ENCODE results near the gene KRTAP4-8. TPM values are rescaled to one million over a fixed set of nuclear protein-coding genes. Genes with fewer than 3 reads are reported as not detected.
"Not testable (repeated sequence)": the region's sequence is repeated elsewhere in the genome, so short reads cannot be mapped to it uniquely, and the experiment has no call there.

The KRTAP4-8 gene
- total RNA-seq, 1 donor from 2014 or later, result not detected

DNA sequence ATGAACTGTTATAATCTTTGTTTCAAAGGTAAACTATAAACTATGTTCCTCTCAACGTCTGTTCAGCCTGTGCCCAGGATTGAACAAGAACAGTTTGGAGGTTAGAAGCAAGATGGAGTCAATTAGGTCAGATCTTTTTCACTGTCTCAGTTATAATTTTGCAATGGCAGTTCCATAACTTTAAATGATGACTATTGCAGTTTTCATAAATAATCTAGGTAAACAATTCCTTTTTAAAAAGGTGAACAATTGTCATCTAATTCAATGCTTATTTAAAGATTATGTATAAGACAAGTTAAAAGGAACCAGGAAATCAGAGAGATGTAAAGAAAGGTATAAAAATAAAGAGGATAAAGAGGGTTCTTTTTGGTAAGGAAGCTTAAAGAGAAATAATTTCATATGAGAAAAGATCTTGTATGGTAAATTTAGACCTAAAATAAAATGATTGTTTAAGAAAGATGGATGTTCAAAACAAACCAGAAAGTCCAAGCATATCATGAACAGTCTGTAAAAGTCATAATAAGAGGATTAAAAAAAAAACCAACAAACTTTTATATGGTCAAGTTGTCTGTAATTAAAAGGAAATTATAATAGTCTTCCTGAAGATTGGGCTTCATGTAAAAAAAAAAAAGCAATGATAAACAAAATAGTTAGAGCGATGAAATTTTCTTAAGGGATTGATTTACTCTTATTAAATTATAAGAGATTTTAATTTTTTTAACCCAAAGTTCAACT lies 13.4 kb upstream of the KRTAP4-8 start:
- intact Hi-C loops (cut with DNase I), result no loop called here

GRCh38 chr17:41108728-41109386 lies 10.9 kb upstream of the KRTAP4-8 start:
- intact Hi-C loops (cut with DNase I); DNase-seq (ENCODE audit: low spot score): not testable (repeated sequence)

More for the DNA sequence above, 13.4 kb upstream of the KRTAP4-8 start:
- no peak for DNase-seq (ENCODE audit: low spot score)

DNA sequence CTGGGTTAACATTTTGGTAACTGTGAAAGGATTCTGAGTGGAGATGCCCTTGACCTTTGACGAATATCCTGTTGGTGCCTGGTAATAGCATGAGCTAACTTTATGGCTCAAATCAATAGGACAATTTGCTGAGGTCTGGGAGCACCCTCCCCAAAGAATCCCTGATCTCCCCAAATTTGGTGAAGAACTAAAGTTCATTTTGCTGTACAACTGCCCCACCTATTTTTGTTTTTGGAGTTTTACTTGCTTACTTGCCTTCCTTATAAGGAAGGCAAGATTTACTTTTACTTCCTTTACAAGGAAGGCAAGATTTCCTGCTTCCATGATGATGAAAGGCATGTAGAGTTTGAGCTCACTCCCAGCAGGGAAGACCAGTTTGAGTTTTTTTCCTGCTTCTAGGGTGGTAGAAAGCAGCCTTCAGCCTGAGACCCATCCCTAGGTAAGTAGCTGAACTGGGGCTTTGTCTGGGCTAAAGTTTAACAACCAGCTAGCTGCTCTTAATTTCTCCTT lies 10.1 kb upstream of the KRTAP4-8 start:
- intact Hi-C loops (cut with DNase I), result no loop called here
- no peak for DNase-seq (ENCODE audit: low spot score)

GRCh38 chr17:41105347-41105746 lies 7.4 kb upstream of the KRTAP4-8 start, which contains the start of gene KRTAP4-9:
TSS of gene KRTAP4-9 (plus strand) at chr17:41105389. CDS start at chr17:41105389, 0 bp downstream.
- DNase-seq (ENCODE audit: low spot score); intact Hi-C loops (cut with DNase I): not testable (repeated sequence)

DNA sequence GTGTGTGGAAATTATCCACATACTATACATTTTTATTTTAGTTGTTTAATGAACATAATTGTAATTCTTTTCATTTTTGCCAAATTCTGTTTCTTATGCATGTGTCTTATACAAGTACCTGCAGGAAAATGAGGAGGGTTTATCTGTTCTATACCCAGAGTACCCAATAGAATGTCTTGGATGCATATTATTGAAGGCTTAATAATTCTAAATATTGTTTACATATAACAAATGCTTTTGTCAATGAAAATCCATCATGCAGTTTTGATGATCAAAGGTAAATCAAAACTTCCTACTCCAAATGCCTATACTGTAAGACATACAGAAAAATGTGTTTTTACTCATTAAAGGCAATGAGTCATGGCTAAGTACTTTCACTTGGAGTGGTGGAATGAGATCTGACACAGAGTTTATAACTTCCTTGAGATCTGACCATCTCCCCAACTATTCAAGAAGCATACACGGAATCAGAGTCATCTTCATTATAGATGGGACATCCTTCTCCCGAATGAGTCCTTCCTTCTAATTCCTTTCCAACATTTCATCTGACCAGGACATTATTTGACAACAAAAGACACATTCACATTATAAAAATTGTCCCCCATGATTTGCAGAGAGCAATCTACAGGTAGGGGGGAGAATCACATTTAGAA lies 6.6 kb upstream of the KRTAP4-8 start:
- DNase-seq (ENCODE audit: low spot score); intact Hi-C loops (cut with DNase I): not testable (repeated sequence)

GRCh38 chr17:41103896-41104295 lies 6.0 kb upstream of the KRTAP4-8 start:
- intact Hi-C loops (cut with DNase I), result no loop called here
- no peak for DNase-seq (ENCODE audit: low spot score)

DNA sequence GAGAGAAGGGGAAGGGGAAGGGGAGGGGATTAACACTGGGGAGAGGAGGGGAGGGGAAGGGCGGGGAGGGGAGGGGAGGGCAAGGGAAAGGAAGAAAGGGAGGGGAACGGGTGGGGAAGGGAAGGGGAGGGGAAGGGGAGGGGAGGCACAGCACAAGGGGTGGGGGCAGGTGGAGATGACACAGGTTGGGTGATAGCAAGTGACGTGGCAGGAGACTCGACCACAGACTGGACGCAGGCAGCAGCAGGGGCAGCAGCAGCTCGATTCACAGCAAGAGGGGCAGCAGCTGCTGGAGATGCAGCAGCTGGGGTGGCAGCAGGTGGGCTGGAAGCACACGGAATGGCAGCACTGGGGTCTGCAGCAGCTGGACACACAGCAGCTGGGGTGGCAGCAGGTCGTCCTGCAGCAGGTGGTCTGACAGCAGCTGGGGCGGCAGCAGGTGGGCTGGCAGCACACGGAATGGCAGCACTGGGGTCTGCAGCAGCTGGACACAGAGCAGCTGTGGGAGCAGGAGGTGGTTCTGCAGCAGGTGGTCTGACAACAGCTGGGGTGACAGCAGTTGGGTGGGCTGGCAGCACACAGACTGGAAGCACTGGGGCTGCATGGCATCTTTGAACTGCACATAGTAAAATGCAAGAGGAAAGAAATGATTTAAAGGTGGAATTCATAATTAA lies 3.8 kb upstream of the KRTAP4-8 start, which contains the start of gene KRTAP4-16:
Gene KRTAP4-16, minus strand, starts transcription at position 624 of the 674 bp plus-strand sequence. Its CDS starts 0 bp downstream, at position 624.
- intact Hi-C loops (cut with DNase I), result no loop called here
- DNase-seq (ENCODE audit: low spot score), result no peak

GRCh38 chr17:41099682-41100480 lies 1.9 kb upstream of the KRTAP4-8 start:
- intact Hi-C loops (cut with DNase I); DNase-seq (ENCODE audit: low spot score): not testable (repeated sequence)

DNA sequence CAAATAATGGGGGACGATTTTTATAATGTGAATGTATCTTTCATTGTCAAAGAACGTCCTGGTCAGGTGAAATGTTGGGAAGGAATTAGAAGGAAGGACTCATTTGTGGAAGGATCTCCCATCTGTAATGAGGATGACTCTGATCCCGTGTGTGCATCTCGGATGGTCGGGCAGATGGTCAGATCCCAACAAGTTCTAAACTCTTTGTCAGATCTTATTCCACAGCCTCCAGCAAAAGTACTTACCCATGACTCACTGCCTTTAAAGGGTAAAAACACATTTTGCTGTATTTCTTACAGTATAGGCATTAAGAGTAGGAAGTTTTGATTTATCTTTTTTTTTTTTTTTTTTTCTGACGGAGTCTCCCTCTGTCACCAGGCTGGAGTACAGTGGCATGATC lies 539 bp upstream of the KRTAP4-8 start:
- no peak for DNase-seq (ENCODE audit: low spot score)

DNA sequence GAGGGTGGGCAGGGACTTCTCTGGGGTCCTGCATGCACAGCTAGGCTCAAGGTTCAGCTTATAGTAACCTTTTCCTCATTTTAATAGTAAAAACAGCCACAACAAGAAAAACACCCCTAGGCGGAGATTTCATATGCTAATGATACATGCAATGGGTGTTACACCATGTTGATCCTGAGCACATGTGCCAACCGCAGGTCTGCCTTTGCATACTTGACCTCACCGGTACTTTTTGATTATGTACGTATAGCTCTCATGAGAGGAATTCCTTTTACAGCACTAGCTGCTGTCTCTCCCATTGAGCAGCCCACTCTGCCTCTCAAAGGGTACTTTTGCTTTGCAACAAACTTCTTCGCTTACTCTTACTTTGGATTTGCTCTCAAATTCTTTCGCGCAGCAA lies 1.9 kb downstream of the KRTAP4-8 start:
- intact Hi-C loops (cut with DNase I), result no loop called here
- DNase-seq (ENCODE audit: low spot score), result no peak

More for the DNA sequence above, 539 bp upstream of the KRTAP4-8 start:
- intact Hi-C loops (cut with DNase I), result no loop called here

- DNase-seq (ENCODE audit: low spot score); intact Hi-C loops (cut with DNase I): not testable (repeated sequence)
These were observed 9.1 kb downstream of the KRTAP4-8 start for GRCh38 chr17:41088760-41089352.

DNA sequence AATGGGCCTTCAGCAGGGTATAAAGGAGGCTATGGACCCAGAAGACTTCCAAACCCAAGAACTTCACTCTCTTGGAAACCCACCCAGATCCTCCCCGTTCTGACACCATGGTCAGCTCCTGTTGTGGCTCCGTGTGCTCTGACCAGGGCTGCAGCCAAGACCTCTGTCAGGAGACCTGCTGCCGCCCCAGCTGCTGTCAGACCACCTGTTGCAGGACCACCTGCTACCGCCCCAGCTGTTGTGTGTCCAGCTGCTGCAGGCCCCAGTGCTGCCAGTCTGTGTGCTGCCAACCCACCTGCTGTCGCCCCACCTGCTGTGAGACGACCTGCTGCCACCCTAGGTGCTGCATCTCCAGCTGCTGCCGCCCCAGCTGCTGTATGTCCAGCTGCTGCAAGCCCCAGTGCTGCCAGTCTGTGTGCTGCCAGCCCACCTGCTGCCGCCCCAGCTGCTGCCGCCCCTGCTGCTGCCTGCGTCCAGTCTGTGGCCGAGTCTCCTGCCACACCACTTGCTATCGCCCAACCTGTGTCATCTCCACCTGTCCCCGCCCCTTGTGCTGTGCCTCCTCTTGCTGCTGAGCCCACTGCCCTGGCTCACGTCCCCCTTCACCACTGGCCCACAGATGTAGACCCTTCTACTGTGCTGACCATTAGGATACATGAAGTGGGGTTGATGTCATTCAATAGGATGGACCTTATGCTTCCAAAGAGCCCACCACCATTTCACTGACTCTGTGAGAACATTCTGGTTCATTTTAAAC lies 13.7 kb downstream of the KRTAP4-8 start, which contains the start of gene KRTAP4-7:
Gene KRTAP4-7, plus strand, starts transcription at position 51 of the 757 bp plus-strand sequence. Its CDS starts 57 bp downstream, at position 108.
- DNase-seq (ENCODE audit: low spot score); intact Hi-C loops (cut with DNase I): not testable (repeated sequence)

DNA sequence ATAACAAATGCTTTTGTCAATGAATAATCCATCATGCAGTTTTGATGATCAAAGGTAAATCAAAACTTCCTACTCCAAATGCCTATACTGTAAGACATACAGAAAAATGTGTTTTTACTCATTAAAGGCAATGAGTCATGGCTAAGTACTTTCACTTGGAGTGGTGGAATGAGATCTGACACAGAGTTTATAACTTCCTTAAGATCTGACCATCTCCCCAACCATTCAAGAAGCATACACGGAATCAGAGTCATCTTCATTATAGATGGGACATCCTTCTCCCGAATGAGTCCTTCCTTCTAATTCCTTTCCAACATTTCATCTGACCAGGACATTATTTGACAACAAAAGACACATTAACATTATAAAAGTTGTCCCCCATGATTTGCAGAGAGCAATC lies 14.5 kb downstream of the KRTAP4-8 start:
- intact Hi-C loops (cut with DNase I); DNase-seq (ENCODE audit: low spot score): not testable (repeated sequence)

- no peak for DNase-seq (ENCODE audit: low spot score)
These were observed 15.3 kb downstream of the KRTAP4-8 start for GRCh38 chr17:41082626-41083025.

GRCh38 chr17:41076788-41077187 lies 21.2 kb downstream of the KRTAP4-8 start:
- no peak for DNase-seq (ENCODE audit: low spot score)
- intact Hi-C loops (cut with DNase I), result no loop called here

More at GRCh38 chr17:41082626-41083025, 15.3 kb downstream of the KRTAP4-8 start:
- intact Hi-C loops (cut with DNase I), result no loop called here

DNA sequence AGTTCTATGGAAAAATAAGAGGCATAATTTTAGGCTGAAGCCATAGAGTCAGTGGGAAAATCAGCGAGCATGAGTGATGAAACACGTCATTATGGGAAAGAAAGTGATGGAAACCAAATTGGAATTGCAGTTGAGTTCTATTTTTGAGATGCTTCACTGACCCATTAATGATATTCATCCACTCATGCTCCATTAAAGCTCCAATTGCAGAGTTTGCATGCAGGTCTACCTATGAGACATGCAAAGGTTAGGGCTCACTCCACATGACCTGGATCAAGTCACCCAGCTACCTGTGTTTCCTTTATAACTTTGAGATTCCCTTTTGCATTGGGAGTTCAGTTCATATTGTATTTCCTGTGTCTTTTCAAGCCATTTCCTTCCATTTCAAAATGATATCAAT lies 24.3 kb downstream of the KRTAP4-8 start:
- intact Hi-C loops (cut with DNase I), result no loop called here
- no peak for DNase-seq (ENCODE audit: low spot score)

DNA sequence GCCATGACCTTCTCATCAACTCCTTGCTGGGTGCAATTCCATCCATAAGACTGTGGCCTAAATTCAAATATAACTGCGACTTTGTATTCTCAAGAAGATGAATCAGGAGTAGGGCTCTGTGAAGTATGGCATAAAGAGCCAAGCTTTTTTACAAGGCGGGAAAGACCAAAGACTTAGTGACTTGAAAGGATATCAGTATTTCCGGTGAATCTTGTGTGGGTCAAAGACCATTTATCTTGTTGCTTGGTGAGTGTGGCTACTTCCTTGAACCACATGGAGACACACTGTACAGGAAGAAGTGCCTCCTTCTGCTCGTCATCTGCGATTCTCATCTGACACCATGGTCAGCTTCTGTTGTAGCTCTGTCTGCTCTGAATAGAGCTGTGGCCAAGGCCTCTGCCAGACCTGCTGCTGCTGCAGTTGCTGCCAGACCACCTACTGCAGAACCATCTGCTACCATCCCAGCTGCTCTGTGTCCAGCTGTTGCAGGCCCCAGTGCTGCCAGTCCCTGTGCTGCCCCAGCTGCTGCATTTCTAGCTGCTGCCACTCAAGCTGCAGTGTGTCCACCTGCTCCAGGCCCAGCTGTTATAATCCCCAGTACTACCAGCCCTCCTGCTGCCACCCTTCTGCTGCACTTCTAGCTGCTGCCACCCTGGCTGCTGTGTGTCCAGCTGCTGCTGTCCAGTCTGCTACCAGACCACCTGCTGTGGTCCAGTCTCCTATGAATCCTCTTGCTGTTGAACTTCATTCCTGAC lies 26.2 kb downstream of the KRTAP4-8 start:
- intact Hi-C loops (cut with DNase I), result no loop called here
- DNase-seq (ENCODE audit: low spot score), result no peak

All from cardiac septum (tissue), 1 donor.